Stimulated activated CD4-positive, alpha-beta T cell treated with anti-CD3 and anti-CD28 coated beads, Interleukin-12 subunit alpha, Interleukin-12 subunit beta, amount 100 ng/mL, for 4 hours (primary cell): ENCODE data around the gene CD22.
"Not testable (repeated sequence)": the region's sequence is repeated elsewhere in the genome, so short reads cannot be mapped to it uniquely, and the experiment has no call there.

Experiments used
- DNase-seq: peaks from one replicate; pipeline ENCODE4 v3.0.0-alpha.2; 2020

The CD22 gene

DNA sequence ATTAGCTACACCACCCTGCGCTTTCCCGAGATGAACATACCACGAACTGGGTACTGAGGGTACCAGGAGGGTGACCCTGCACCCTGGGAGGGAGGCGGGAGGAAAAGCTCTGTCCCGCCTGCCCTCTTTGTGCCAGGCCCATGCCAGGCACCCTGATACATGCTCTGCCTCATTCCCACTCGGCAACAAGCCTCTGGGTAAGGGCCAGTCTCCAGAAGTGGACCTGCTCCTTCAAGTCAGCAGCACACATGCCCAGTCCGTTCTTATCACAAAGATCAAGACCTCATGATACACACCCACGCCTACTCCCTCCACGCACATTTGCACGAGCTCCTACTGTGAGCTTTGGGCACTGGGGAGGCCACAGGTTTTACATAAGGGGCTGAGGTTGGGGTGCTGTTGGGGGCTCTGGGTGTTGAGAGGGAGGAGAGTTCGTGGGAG, 16.7 kb downstream of the CD22 start:
- no peak for DNase-seq

DNA sequence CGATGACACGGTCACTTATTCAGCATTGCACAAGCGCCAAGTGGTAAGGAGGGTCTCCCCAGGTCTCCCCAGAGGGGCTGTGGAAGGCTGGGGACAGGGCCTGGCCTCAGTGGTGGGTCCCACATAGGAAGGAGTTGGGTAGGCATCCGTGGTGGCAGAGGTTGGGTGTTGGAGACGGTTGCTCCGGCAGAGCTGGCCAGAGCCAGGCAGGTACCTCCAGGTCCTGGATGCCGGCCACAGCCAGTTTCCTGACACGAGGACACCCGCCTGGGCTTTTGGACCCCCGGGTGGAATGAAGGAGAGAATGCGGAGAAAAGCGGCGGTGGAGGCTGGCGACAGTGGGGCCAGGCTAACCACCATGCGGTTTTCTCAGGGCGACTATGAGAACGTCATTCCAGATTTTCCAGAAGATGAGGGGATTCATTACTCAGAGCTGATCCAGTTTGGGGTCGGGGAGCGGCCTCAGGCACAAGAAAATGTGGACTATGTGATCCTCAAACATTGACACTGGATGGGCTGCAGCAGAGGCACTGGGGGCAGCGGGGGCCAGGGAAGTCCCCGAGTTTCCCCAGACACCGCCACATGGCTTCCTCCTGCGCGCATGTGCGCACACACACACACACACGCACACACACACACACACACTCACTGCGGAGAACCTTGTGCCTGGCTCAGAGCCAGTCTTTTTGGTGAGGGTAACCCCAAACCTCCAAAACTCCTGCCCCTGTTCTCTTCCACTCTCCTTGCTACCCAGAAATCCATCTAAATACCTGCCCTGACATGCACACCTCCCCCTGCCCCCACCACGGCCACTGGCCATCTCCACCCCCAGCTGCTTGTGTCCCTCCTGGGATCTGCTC, 17.4 kb downstream of the CD22 start:
- peak; percentile 58 for DNase-seq

DNA sequence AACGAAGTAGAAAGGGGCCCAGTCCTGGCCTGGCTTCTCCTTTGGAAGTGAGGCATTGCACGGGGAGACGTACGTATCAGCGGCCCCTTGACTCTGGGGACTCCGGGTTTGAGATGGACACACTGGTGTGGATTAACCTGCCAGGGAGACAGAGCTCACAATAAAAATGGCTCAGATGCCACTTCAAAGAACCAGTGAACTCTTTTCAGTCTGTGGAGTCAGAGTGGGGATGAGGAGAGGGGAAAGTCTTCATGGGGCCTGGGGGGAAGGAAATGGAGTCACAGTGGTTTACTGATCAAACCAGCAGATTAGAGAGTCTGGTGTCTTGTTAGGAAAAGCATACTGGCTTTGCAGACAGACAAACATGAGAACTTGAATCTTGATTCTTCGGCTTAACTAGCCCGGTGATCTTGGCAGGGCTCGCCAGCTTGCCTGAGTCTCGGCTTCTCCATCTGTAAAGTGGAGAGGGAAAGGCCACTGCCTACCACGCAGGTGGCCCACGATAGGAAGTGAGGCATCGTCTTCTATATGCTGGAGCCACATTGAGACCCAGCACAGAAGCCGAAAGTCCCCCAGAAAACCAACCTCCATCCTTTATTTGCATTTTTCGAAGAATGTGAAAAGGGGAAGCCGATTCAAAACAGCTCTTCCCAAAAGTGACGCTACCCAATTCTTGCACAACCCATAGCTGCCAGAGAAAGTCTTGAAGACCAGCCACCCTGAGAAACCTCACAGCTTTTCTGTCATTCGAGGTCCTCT, 18.4 kb downstream of the CD22 start, which contains the start of gene FFAR1:
Gene FFAR1, plus strand, starts transcription at position 732 of the 759 bp plus-strand sequence. CDS start 3,650 bp downstream, outside the sequence.
- DNase-seq = peak; percentile 28

DNA sequence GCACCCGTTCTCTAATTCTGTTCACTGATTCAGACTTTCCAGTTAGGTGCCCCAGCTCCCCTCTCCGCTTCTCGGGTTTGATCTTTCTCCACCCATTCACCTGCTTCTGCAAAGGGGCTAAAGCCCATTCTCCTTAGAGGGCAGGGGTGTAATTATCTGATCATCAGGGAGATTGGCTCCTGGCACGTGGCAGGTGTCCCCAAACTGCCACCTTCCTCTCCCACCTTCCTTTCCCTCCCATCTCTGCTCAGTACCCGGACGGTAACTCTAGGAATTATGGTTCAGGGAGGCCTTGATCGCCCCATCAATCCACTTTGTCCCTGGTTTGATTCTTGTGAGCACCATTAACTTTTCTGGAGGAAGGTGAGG, 18.9 kb downstream of the CD22 start:
- DNase-seq = no peak

DNA sequence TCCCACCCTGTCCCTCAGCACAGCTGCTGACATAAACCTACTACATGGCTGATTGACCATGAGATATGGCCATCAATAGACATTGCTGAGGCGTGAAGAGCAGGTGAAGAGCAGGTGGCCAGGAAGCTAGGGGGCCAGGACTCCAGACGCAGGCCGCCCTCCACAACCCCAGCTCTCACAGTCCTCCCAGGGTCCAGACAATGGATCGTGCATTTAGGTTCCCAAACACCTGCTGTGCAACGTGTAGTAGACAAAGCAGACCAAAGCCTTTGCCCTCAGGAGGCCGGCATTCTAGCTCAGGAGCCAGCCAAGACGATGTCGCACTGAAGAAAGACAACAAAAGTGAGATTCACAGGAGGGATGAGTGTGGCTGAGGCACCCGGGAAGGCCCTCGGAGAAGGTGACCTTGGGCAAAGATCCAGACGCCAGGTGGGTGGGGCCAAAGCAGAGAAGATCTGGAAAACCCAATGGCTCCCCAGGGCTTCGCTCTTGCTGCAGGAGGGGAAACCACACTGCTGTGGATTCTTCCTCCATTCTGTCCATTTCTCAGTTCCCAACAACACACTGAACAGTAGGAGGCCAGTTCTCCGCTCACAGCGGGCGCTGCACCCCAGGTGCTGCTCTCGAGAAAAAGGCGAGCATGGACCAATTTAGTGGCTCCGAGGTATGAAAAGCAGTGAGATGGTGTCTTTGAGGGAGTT, 20.1 kb downstream of the CD22 start:
- DNase-seq = no peak

DNA sequence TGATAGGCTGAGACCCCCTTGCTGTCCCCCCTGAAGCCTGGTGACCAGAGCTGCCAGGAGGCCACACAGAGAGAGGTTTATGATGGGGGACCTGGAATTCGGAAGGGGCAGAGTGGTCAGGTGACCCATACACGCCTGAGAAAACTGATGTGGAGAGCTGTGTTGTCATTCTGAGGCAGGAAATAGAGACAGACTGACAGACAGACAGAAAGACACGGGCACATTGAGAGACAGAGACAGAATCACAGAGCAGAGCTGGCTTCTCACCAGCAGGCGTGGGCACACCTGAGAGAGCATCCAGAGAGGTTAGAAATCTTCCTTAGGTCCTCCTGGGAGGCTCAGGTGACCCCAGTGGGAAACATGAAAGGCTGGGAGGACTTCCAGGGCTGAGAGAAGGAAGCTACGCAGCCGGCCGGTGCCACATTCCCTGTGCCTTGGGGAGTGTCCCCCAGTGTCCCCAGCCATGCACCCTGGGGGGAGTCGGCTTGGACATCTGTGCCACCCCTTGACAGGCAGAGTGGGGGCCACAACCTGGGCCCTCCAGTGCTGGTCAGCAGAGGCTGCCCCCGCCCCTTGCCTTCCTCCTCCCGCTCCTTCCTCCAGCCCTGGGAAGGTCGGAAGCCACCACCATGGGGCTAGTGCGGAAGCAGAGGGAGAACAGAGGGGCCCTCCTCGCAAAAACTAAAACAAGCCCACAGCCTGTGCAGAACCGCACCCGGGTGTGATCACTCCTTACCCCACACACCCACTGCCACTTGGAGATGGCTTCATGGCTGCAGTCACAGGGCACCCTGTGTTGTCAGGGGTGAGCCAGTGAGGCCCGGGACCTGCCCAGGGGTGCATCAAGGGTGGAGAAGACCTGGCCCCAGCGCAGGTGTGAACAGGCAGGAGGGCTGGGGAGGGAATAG, 20.9 kb downstream of the CD22 start:
- DNase-seq = no peak

DNA sequence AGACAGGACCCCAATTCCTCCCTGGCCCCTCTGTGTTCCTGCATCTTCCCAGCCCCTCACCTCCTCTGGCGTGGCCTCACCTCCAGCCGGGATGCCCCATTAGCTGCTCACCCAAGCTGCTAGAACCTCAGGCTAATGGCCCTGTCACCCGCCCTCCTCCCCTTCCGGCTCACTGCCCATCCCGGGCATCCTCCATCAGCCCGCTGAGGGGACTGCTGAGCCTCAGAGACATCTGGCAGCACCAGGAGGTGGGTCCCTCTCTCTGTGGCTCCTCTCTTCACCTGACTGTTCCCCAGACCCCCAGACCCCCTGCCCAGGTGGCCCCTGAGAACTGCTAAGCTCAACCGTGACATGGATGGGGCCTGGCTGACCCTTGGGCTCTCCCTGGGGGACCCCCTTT, 21.6 kb downstream of the CD22 start:
- DNase-seq = no peak

DNA sequence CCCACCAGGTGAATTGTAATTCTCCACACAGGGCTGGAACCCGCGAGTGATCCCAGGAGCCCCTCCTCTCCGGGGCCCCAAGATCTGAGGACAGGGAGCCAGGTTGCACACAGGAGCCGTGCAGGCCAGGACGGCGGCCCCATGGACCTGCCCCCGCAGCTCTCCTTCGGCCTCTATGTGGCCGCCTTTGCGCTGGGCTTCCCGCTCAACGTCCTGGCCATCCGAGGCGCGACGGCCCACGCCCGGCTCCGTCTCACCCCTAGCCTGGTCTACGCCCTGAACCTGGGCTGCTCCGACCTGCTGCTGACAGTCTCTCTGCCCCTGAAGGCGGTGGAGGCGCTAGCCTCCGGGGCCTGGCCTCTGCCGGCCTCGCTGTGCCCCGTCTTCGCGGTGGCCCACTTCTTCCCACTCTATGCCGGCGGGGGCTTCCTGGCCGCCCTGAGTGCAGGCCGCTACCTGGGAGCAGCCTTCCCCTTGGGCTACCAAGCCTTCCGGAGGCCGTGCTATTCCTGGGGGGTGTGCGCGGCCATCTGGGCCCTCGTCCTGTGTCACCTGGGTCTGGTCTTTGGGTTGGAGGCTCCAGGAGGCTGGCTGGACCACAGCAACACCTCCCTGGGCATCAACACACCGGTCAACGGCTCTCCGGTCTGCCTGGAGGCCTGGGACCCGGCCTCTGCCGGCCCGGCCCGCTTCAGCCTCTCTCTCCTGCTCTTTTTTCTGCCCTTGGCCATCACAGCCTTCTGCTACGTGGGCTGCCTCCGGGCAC, 22.6 kb downstream of the CD22 start:
- no peak for DNase-seq

DNA sequence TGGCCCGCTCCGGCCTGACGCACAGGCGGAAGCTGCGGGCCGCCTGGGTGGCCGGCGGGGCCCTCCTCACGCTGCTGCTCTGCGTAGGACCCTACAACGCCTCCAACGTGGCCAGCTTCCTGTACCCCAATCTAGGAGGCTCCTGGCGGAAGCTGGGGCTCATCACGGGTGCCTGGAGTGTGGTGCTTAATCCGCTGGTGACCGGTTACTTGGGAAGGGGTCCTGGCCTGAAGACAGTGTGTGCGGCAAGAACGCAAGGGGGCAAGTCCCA, 23.1 kb downstream of the CD22 start:
- no peak for DNase-seq

DNA sequence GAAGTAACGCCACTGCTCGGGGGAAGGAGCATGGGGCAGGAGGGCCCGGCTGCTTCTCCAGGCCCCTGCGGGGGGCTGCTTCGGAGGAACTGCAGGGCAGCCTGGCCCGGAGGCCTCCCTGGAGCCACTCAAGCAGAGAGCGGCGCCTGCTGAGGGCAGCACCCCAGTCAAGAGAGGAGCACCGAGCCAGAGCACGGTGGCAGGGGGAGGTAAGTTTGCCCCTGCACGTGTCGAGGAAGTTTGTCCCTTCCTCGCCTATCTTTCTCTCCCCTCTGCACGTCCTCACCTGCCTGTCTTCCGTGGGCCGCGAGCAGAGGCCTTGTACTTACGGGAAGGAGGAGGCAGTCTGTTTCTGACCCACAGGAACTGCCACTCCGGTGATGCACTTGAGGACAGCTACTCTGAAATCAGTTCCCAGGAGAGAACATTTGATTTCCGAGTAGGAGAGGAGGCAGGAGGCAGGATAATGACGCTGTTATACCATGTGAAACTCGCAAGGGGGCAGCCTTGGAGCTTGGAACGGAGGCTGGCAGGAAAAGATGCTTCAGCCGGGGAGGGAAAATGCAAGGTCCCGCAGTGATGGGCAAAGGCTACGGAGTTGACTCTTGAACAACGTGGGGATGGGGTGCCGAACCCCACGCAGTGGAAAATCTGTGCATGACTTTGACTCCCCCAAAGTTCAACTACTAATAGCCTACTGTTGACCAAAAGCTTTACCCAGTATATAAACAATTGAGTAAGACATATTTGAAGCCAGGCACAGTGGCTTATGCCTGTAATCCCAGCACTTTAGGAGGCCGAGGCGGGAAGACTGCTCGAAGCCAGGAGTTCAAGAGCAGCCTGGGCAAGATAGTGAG, 23.7 kb downstream of the CD22 start:
- DNase-seq = peak; percentile 58

DNA sequence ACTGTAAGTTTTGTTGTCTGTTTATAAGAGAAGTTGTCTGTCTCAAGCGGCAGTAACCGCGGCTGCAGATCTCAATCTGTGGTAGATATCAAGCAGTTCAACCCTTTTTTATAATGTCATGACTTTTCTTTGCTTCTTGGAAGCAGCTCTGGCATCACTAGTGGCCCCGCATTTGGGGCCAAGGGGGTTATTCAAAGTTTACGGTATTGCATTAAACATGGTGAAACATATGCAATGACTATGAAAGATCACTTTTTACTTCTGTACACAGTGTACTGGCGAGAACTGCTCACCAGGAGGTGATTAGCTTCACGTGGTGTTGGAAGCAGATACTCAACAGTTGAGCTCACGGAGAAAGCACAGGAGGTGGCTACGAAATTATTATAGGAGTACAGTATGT, 24.6 kb downstream of the CD22 start:
- DNase-seq = no peak

DNA sequence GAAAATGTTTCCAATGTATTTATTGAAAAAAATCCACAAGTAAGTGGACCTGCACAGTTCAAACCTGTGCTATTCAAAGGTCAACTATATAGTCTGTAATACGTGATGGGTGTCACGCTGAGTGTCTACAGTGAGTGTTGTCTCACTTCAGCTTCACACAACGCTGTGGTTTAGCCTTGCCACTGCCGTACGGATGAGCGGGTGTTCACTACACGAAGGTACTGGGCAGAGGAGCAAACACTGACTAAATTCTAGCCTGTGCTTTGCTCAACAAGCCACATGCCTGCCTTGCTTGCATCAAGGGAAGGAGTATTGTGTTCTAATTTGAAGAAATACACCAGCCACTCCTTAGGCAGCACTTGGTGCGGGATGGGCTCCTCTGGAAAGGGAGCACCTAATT, 25.9 kb downstream of the CD22 start:
- DNase-seq = no peak

DNA sequence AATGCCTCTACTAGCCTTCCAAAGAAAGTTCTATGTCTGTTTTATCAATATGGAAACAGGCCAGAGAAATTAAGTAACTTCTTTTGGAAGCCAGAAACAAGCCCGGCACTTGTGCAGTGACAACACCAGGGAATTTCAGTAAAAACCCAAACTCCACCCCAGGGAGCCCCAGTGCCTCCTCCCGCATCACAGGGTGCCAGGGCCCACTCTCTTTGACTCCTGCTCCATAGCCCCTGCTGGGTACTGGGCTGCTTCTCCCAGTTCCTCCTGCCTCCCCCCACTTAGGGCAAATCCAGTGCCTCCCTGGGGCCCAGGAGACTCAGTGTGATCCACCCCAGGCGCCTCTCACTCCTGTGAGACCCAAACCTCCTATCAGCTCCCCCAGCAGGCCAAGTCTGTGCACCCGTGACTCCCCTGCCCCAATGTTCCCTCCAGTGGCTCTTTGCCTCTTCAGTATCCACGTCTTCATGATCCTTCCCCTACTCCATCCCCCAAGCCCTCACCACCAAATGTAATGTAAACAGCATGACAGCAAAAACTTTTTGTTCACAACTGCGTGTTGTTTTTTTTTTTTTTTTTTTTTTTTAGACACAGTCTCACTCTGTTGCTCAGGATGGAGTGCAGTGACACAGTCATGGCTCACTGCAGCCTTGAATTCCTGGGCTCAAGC, 26.9 kb downstream of the CD22 start:
- DNase-seq = no peak

DNA sequence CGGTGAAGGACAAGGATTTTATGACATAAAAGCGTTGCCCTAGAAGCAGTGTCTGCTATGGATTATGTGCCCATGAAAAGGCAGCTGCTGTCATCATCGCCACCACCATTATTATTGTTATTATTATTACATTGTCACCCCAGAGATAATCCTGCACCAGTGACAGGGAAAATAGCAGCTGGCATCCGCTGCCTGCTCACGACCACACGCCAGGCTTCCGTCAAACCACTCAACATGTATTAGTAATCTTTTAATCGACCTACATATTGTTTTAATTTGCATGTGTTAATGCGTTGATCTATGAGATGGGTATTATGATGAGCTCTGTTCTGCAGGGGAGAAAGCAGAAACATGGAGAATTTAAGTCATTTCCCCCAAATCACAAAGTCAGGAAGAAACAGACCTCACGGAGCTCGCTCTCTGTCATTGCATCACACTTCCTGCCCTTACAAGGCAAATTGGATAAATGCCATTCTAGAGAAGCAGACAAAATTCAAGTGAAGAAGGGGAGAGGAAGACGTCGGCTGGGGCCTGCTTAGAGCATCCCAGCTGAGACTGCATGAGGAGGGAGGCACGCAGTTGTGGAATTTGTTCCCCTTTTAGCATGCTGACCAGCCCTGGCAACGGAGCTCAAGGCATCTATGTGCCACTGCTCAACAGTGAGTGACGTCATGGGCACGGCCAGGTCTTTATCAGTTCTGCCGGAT, 29.0 kb downstream of the CD22 start, which contains the start of gene FFAR3:
Gene FFAR3, plus strand, starts transcription at position 594 of the 707 bp plus-strand sequence. CDS start 431 bp downstream, outside the sequence.
- DNase-seq = no peak

DNA sequence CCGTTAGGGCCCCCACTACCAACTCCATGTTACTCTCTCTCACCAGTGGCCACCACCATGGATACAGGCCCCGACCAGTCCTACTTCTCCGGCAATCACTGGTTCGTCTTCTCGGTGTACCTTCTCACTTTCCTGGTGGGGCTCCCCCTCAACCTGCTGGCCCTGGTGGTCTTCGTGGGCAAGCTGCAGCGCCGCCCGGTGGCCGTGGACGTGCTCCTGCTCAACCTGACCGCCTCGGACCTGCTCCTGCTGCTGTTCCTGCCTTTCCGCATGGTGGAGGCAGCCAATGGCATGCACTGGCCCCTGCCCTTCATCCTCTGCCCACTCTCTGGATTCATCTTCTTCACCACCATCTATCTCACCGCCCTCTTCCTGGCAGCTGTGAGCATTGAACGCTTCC, 29.8 kb downstream of the CD22 start:
- DNase-seq = not testable (repeated sequence)

DNA sequence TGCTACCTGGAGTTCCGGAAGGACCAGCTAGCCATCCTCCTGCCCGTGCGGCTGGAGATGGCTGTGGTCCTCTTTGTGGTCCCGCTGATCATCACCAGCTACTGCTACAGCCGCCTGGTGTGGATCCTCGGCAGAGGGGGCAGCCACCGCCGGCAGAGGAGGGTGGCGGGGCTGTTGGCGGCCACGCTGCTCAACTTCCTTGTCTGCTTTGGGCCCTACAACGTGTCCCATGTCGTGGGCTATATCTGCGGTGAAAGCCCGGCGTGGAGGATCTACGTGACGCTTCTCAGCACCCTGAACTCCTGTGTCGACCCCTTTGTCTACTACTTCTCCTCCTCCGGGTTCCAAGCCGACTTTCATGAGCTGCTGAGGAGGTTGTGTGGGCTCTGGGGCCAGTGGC, 30.4 kb downstream of the CD22 start:
- DNase-seq = not testable (repeated sequence)

DNA sequence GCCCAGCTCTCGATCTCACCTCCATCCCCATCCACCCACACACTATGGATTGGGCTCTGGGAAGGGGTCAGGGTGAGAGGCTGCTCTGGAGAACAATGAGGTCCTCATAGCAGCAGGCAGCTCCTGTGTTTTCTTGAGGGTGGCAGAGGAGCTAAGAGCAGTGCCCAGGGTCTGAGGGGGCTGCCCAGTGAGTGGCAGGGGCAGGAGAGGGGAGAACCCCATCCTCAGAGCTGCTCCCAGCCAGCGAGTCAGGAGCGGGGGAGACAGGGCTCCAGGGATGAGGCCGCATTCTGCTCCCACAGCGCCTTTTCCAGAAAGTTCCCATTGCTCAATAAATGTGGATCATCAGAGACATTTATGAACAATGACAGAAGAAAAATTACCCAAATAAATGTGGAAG, 31.1 kb downstream of the CD22 start:
- not testable (repeated sequence) for DNase-seq

DNA sequence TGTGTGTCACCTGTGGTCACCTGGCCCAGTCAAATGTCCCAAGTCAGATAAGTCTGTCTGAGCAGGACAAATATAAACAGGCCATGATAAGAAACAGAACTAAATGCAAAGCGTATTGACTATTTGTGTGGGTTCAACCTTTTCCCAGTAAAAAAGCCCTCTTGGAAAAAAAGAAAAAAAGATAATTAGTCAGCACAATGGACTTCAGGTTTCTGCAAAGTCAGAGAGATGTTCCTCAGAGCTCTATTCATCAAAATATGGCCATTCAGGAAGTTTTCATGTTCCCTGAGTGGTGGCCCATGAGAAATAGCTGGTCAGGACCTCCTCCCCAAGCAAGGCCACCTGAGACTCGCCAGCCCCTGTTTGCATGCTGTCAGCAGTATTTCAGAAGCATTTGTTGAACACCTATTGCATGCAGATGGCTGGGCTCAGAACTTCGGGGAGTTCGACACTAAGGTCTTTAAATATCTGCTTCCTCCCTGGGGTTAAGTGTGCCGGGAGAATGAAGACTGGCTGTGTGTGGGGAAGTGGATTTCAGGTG, 32.0 kb downstream of the CD22 start:
- no peak for DNase-seq
